K562 (cell line): ENCODE data around the gene NYAP2. TPM values are rescaled to one million over a fixed set of nuclear protein-coding genes. Genes with fewer than 3 reads are reported as not detected.

ENCODE experiments used
- CHD1 ChIP-seq: fragments of 200-600 bp; sonication (generic); IDR thresholded peaks from one replicate; pipeline ENCODE4 v1.6.1; 2012; ENCODE audit warnings: mild to moderate bottlenecking, moderate library complexity, low read length, inconsistent platforms
- CUX1 ChIP-seq: fragments of 200-800 bp; sonication (Bioruptor generic); IDR thresholded peaks from 2 replicates; pipeline ENCODE4 v1.6.1; 2016; ENCODE audit warnings: missing genetic modification characterization, missing compliant biosample characterization
- FUS ChIP-seq: fragments of 200-400 bp; formaldehyde crosslinking; optimal IDR thresholded peaks from 2 replicates; pipeline ENCODE3; 2017; ENCODE audit warnings: low read depth, low read length
- GTF2B ChIP-seq: IDR thresholded peaks from 2 replicates; pipeline ENCODE4 v1.6.1; 2011; ENCODE audit not compliant: insufficient read length; ENCODE audit errors: extremely low read depth
- TGIF2 ChIP-seq: sonication (generic); formaldehyde crosslinking; IDR thresholded peaks from 2 replicates; pipeline ENCODE4 v1.8.1; 2022; ENCODE audit warnings: mild to moderate bottlenecking, missing genetic modification reagents, moderate library complexity
- ZBTB43 ChIP-seq: sonication (generic); formaldehyde crosslinking; IDR thresholded peaks from 2 replicates; pipeline ENCODE4 v1.8.0; 2023; ENCODE audit warnings: mild to moderate bottlenecking, missing genetic modification reagents
- polyA plus RNA-seq, 8 experiments: library from polyadenylated mRNA; depleted of rRNA in 4 of 8; stranded (reverse) in 5 of 8; unstranded in 3 of 8; fragments of >200 nt; fragmentation: Nextera tagmentation in 2 of 8; fragmentation: Illumina TruSeq in 1 of 8; extraction: Ambion mirVana in 2 of 8; extraction: Trizol in 1 of 8; gene quantifications; 2 replicates each; pipeline versions ENCODE4 v1.2.1 to v1.2.3, GENCODE V29; 2011 to 2014; ENCODE audit warnings: inconsistent platforms in 1 of 8, missing spikeins in 1 of 8
- total RNA-seq, 7 experiments: library from RNA; depleted of rRNA in 6 of 7; stranded (reverse); fragments of >200 nt in 6 of 7; fragmentation: Illumina TruSeq in 2 of 7; extraction: Trizol in 2 of 7; gene quantifications; 2 replicates each; pipeline versions ENCODE4 v1.2.1 to v1.2.3, GENCODE V29; 2011 to 2021; ENCODE audit warnings: low replicate concordance in 1 of 7

Gene NYAP2
- total and polyA plus RNA-seq, 9 of the 15 experiments (the other 6 are each of a cell fraction or from before 2014, with no cell fraction given) = 0.03 to 0.04 (median 0.04) TPM; not detected in 3

GRCh38 chr2:225458431-225459117 lies 59.1 kb downstream of the NYAP2 start (continued):
- TF ChIP-seq ZBTB43 (CRISPR knock-in tag) = no peak
- TF ChIP-seq FUS = no peak
- TF ChIP-seq GTF2B = no peak
- TF ChIP-seq TGIF2 (CRISPR knock-in tag) = no peak
- TF ChIP-seq CUX1 (CRISPR knock-in tag) = no peak
- no peak for TF ChIP-seq CHD1
